Thoracic aorta (tissue), 2 donors: ENCODE data around the gene ADD1. TPM values are rescaled to one million over a fixed set of nuclear protein-coding genes. Genes with fewer than 3 reads are reported as not detected.

ENCODE experiments used
- ATAC-seq: fragments of 150-250 bp; one replicate; pipeline ENCODE4 v1.8.0; 2017; ENCODE audit warnings: low read depth; ENCODE audit not compliant: insufficient number of reproducible peaks, low FRiP score
- DNase-seq: peaks from one replicate; pipeline ENCODE4 v3.0.0-alpha.2; 2020; ENCODE audit warnings: low spot score
- H3K27ac ChIP-seq, 2 donors: fragments of 200-600 bp; sonication (generic); 1 replicate in 1 of 2; 2 replicates in 1 of 2; pipeline ENCODE4 v1.5.1; 2016; ENCODE audit warnings: mild to moderate bottlenecking in 2 of 2, moderate library complexity in 2 of 2
- H3K27me3 ChIP-seq: fragments of 200-600 bp; sonication (generic); replicated peaks from 2 replicates; pipeline ENCODE4 v1.6.0; 2016; ENCODE audit warnings: mild to moderate bottlenecking; ENCODE audit not compliant: insufficient read depth
- H3K36me3 ChIP-seq: fragments of 200-600 bp; sonication (generic); one replicate; pipeline ENCODE4 v1.5.1; 2016
- H3K4me1 ChIP-seq, 2 donors: fragments of 200-600 bp; sonication (generic); 1 replicate in 1 of 2; 2 replicates in 1 of 2; pipeline versions ENCODE4 v1.5.1 to v1.6.0; 2016; ENCODE audit warnings: low read depth in 2 of 2, mild to moderate bottlenecking in 1 of 2; ENCODE audit not compliant: control insufficient read depth in 1 of 2
- H3K4me3 ChIP-seq: fragments of 200-600 bp; sonication (generic); 2 replicates; pipeline ENCODE4 v1.5.1; 2016; ENCODE audit warnings: mild to moderate bottlenecking
- H3K9me3 ChIP-seq: fragments of 200-600 bp; sonication (generic); 2 replicates; pipeline ENCODE4 v1.5.1; 2016
- total RNA-seq, 2 donors: library from RNA; depleted of rRNA; stranded (reverse); fragments of >200 nt; gene quantifications; one replicate each; pipeline versions ENCODE4 v1.1.0 to v1.2.3, GENCODE V29; 2016
- TF ChIP-seq, protein P1 (sequence below): fragments of 200-600 bp; sonication (generic); IDR thresholded peaks from one replicate; pipeline ENCODE4 v1.5.1; 2019; ENCODE audit warnings: antibody characterized with exemption

ADD1 gene
- total RNA-seq, 2 donors from 2014 or later: 256 to 338 TPM

DNA sequence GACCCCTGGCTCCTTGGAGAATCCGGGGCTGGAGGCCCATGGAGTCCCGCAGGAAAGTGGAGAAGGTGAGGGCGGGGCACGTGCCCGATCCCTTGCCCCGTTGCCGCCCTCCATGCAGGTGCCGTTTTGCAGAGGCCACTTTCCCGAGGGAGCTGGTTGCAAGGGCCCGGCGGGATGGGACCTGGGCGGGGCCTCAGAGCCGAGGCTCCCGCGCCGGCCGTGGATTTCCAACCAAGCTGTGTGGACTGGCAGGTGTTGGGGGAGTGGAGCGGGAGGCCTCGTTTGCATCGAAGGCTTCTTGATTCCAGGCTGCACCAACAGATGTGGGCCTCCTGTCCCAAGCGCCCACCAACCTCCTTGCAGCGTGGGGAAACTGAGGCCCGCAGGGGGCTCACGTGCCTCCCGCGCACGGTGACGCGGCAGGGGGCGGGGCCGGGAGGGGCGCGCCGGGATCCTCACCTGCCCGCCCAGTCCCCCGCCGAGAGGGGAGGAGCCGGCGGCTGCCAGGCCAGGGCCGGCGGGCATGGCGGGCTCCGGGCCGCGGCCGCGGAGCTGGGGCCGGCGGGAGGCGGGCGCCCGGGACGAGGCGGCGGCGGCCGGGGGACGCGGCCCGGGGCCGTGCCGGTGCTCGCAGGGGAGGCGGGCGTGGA, 25.8 kb upstream of the ADD1 start:
- H3K4me1 ChIP-seq: peaks cover 8 to 15% of the 10 kb centered on the region in 2 donors
- H3K27ac ChIP-seq: no peak overlapping the region
- TF ChIP-seq, protein P1, sequence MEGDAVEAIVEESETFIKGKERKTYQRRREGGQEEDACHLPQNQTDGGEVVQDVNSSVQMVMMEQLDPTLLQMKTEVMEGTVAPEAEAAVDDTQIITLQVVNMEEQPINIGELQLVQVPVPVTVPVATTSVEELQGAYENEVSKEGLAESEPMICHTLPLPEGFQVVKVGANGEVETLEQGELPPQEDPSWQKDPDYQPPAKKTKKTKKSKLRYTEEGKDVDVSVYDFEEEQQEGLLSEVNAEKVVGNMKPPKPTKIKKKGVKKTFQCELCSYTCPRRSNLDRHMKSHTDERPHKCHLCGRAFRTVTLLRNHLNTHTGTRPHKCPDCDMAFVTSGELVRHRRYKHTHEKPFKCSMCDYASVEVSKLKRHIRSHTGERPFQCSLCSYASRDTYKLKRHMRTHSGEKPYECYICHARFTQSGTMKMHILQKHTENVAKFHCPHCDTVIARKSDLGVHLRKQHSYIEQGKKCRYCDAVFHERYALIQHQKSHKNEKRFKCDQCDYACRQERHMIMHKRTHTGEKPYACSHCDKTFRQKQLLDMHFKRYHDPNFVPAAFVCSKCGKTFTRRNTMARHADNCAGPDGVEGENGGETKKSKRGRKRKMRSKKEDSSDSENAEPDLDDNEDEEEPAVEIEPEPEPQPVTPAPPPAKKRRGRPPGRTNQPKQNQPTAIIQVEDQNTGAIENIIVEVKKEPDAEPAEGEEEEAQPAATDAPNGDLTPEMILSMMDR: no peak

DNA sequence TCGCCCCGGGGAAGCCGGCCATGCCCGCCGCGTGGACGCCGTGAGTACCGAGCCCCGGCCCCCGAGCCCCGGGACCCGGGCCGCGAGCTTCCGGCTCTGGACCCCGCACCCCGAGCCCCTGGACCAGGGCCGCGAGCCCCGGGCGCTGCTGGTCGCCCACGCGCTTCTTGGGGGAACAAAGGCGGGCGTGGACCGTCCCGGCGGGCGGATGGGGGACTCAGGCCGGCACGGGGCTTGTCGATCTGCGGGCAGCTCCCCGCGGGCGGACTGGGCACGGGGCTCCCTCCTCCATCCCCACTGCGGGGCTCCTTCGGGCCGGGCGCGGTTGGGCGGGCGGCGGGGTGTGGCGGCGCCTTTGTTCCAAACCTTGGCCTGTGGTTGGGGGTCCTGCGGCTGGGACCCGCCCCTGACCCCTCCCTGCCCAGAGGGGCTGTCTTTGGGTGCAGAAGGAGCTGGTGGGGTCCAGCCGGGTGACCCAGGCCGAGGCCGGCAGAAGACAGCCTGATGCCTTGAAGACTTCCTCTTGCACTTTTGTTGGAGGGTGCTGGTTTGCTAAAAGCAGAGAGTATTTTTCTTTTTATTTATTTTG, 25.2 kb upstream of the ADD1 start:
- Histone ChIP-seq H3K4me1 (peaks cover 8 to 18% of the 10 kb centered on the region in 2 donors), H3K36me3 (no peaks in the 10 kb centered on the region), H3K9me3 (no peaks in the 10 kb centered on the region), H3K27me3 (no peaks in the 10 kb centered on the region), H3K27ac (no peak overlapping the region), H3K4me3 (peak overlapping the region; percentile 72)
- TF ChIP-seq, protein P1: no peak
- ATAC-seq (no peak), DNase-seq (no peak)

More for the DNA sequence above, 25.8 kb upstream of the ADD1 start:
- no peaks in the 10 kb centered on the region for H3K36me3 ChIP-seq
- H3K9me3 ChIP-seq: no peaks in the 10 kb centered on the region
- ATAC-seq (no peak), DNase-seq (no peak)
- no peaks in the 10 kb centered on the region for H3K27me3 ChIP-seq
- H3K4me3 ChIP-seq: peak overlapping the region; percentile 72

DNA sequence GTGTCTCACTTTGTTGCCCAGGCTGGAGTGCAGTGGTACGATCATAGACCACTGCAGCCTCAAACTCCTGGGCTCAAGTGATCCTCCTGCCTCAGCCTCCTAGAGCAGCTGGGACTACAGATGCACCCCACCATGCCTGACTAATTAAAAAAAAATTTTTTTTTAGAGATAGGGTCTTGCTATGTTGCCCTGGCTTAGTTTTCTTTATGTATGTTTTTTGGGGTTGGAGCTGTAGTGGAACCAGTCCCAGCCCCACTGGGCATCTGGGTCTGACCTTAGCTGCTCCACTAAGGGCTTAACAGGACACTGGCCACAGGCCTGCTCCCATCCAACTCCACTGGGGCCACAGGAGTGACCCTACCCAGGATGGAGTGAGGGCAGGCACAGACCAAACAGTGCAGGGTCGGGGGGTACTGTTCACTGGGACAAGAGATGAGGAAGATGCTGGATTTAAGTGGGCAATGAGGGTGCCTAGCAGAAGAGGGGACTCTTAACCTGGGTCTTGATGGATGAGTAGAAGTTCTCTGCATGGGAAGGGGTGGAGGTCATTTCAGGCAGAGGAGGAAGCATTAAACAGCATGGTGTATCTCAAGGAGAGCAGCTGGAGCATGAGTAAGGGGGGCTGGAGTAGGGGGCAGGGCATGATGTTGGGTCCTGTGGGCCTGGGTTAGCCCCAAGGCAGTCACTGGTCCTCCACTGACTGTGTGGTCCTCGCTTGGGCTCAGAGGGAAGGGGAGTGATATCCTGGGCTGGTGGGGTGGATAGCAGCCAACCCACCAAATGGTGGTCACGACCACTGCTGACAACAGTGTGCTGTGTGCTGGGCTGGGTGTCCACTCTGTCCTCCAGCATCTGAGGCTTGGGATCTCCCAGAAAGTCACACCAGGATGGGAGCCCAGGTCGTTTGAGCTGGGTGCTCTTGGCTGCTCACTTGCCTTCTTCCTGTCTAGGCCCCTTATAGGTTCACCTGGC, 24.1 kb upstream of the ADD1 start:
- Histone ChIP-seq H3K9me3 (no peaks in the 10 kb centered on the region), H3K27ac (no peak overlapping the region), H3K4me1 (peaks cover 8 to 29% of the 10 kb centered on the region in 2 donors), H3K4me3 (no peak overlapping the region), H3K36me3 (no peaks in the 10 kb centered on the region), H3K27me3 (no peaks in the 10 kb centered on the region)
- TF ChIP-seq, protein P1: no peak
- DNase-seq (no peak), ATAC-seq (no peak)

DNA sequence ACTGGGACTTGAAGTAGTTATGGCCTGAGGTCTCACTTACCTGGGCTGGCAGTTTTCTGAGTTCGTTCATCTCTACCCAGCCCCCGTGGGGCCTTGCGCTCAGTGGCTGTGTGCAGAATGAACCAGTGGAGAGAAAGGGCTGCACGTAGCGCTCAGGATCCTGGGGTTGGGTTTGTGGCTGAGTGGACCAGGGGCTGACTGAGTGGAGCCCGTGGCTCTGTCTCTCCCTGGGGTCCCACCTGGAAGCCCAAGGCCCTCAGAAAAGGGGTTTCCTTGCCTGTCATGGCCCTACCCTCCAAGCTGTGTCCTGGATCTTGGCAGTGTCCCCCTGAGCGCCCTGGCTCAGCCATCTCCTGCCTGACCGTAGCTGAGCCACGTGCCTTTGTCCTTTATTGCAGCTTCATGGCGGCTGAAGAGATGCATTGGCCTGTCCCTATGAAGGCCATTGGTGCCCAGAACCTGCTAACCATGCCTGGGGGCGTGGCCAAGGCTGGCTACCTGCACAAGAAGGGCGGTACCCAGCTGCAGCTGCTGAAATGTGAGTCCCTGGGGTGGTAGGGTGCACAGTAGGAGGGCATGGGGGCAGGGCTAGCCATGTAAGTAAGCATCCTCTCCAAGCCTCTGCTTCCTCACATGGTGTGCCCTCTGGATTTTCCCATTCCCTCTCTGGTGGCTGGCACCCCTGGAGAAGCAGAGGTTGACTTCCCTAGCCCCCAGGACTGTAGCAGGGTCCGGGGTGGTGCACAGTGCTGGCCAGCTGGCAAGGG, 23.2 kb upstream of the ADD1 start:
- peaks cover 8 to 38% of the 10 kb centered on the region in 2 donors for H3K4me1 ChIP-seq
- H3K36me3 ChIP-seq: no peaks in the 10 kb centered on the region
- ATAC-seq (no peak), DNase-seq (no peak)
- TF ChIP-seq, protein P1: no peak
- H3K27me3 ChIP-seq: no peaks in the 10 kb centered on the region
- H3K9me3 ChIP-seq: no peaks in the 10 kb centered on the region
- H3K27ac ChIP-seq: no peak overlapping the region
- no peak overlapping the region for H3K4me3 ChIP-seq
